ENCODE measurements around the gene ELMO3. TPM values are rescaled to one million over a fixed set of nuclear protein-coding genes. Genes with fewer than 3 reads are reported as not detected.
A peak's percentile ranks its signal among the peaks of the same experiment; 100 is the strongest.

ELMO3 gene
- total RNA-seq, 4 donors from 2014 or later, result 1.9 to 4.2 (median 3.1) TPM

DNA sequence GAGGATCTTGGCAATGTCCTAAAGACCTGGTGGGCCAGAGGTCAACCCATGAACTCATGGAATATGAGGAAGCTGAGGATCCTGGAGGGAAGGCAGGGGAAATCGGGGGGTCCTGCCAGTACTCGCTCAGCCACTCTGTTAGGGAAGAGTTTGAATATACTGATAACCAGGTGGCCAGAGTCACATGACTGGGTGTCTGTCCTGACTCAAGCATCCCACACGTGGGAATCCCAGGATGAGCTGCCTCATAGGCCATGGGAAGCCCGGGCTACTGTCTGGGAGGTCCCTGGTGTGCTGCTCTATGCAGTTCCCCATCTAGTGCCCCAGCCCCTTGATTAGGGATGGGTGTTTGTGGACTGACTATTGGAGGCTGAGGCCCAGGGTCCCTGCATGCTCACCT is 10.6 kb upstream of the ELMO3 start:
- no peak for DNase-seq (ENCODE audit: low spot score)
- ATAC-seq (ENCODE audit: low FRiP score), result no peak
- TF ChIP-seq, protein P1, sequence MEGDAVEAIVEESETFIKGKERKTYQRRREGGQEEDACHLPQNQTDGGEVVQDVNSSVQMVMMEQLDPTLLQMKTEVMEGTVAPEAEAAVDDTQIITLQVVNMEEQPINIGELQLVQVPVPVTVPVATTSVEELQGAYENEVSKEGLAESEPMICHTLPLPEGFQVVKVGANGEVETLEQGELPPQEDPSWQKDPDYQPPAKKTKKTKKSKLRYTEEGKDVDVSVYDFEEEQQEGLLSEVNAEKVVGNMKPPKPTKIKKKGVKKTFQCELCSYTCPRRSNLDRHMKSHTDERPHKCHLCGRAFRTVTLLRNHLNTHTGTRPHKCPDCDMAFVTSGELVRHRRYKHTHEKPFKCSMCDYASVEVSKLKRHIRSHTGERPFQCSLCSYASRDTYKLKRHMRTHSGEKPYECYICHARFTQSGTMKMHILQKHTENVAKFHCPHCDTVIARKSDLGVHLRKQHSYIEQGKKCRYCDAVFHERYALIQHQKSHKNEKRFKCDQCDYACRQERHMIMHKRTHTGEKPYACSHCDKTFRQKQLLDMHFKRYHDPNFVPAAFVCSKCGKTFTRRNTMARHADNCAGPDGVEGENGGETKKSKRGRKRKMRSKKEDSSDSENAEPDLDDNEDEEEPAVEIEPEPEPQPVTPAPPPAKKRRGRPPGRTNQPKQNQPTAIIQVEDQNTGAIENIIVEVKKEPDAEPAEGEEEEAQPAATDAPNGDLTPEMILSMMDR (IDR thresholded peaks at IDR 0.05), result no peak

DNA sequence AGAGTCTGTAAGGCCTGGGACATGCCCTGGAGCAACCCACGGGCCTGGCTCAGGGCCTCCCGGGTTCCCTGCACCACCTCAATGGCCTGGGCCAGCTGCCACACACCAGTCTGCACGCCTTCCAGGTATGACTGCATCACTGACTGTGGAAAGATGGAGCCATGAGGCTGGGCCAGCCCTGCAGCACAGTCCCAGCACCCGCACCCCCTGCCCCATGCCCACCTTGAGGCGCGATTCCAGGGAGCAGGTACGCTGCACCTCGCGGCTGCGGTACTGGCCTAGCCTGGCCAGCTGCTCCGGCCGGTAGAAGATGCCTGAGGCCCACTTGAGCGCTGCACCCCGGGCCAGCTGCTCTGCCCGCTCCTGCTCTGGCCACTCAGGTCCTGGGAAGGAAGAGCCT is 10.1 kb upstream of the ELMO3 start:
- no peak for ATAC-seq (ENCODE audit: low FRiP score)
- no peak for DNase-seq (ENCODE audit: low spot score)
- TF ChIP-seq, protein P1 (IDR thresholded peaks at IDR 0.05), result no peak

DNA sequence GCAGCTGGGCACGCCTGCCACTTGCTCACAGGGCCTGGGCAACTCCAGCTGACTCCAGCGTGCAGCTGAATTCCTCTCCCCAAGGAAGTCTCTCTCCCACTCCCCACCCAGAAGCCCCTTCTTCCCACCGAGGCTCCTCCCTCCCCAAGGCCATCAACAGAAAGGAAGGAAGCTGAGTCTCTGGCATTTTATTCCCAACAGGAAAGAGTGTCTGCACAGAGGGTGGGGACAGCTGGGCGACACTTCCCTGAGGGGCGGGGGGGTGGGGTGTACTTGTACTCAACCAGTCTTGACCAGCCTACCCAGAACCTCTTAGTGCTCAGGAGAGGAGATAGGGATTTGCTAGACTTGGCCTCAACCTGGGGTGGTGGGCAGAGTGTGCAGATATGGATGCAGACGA is 8.9 kb upstream of the ELMO3 start, which contains the start of gene EXOC3L1:
TSS of gene EXOC3L1 (minus strand) at position 96 of the 400 bp plus-strand sequence. CDS start 460 bp downstream, outside the sequence.
- no peak for DNase-seq (ENCODE audit: low spot score)
- ATAC-seq (ENCODE audit: low FRiP score), result no peak
- TF ChIP-seq, protein P1 (IDR thresholded peaks at IDR 0.05), result no peak

DNA sequence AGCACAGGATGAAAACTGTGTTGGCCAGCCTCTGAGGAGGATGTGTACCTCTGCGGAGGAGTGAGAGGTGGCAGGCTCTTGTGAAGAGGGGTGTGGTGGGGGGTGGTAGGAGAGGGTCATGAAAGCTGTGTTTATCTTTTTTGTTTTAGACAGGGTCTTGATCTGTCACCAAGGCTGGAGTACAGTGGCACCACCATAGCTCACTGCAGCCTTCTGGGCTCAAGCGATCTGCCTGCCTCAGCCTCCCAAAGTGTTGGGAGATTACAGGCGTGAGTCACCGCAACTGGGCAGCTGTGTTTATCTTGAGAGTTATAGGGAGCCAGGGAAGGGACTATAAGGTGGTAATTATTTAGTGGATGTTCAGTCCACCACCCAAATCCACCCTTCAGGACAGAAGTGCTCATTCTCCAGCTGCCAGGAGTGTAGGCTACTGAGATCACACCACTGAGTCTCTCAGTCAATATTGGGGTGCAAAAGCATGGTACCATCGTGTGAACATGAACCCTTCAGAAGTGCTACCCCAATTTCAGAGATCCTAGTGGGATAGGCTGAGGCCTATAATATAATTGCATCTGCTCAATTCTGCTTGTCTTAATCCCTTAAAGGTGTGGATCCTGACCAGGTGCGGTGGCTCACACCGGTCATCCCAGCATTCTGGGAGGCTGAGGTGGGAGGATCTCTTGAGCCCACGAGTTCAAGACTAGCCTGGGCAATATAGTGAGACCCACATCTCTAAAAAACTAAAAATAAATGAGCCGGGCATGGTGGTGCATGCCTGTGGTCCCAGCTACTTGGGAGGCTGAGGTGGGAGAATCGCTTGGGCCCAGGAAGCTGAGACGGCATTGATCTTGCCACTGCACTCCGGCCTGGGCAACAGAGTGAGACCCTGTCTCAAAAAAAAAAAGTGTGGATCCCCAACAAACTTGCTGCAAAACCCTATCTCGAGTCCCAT is 8.2 kb upstream of the ELMO3 start:
- ATAC-seq (ENCODE audit: low FRiP score) (no peak), DNase-seq (ENCODE audit: low spot score) (no peak)
- TF ChIP-seq, protein P1 (IDR thresholded peaks at IDR 0.05), result no peak

DNA sequence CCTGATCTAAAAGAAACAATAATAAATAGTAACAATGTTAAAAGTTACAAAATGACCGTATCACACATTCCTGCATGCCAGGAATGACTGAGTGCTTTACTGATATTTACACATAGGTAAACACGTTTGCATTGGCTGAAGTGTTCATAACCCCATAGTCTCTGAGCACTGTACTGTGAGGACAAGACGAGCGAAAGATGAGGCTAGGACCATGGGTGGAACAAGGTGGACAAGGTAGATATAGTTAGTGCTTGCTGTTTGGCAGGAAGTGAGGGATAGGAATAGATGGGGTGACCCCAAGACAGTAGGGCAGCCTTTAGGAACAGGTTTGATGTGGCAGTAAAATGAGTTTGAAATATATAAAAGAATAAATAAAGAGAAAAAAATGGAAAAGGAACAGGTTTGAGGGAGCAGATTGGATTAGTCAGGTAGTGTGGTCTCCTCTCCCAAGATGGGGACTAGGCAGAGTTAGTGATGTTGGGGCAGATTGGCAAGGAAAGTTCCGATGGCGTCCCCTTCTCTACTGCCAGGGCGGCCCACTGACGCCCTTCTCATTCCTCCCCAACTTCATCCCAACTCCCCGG is 7.4 kb upstream of the ELMO3 start:
- TF ChIP-seq, protein P1 (IDR thresholded peaks at IDR 0.05), result no peak
- ATAC-seq (ENCODE audit: low FRiP score) (no peak), DNase-seq (ENCODE audit: low spot score) (no peak)

DNA sequence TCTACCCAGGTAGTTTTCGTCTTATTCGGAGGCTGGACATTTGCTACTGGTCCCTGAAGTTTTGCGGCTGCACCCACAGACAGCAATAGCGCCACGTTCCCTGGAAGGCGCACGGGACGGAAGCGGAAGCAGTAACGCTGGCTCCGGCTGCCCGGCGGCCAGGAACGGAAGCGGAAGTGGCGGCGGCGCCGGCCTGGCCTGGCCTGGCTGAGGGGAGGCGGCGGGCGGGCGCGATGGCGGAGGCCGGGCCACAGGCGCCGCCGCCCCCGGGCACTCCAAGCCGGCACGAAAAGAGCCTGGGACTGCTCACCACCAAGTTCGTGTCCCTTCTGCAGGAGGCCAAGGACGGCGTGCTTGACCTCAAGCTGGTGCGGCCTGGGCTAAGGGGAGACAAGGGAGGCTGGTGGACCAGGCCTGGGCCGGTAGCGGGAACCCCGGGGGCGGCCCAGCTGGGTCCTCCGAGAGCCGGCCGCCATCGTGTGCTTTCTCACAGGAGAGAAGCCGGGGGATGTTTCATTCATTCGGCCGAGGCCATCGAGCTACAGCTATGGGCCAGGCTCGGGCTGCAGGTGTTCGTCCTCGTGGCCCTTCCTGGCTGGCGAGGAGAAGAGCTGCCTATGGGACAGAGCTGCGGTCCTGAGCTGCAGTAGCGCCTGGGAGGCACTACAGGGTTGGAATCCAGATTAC is 6.8 kb upstream of the ELMO3 start, which contains the start of gene E2F4:
TSS of gene E2F4 (plus strand) at position 161 of the 687 bp plus-strand sequence. CDS start at position 234, 73 bp downstream.
- TF ChIP-seq, protein P1 (IDR thresholded peaks at IDR 0.05), result no peak
- ATAC-seq (ENCODE audit: low FRiP score), result peak; percentile 86
- peak; percentile 60 for DNase-seq (ENCODE audit: low spot score)

Data from omental fat pad (tissue), 4 donors.